ENCODE results near the gene MESP1. TPM values are rescaled to one million over a fixed set of nuclear protein-coding genes. Genes with fewer than 3 reads are reported as not detected.

Gene MESP1
- total and polyA plus RNA-seq, 2 of the 8 experiments (the other 6 are each of a cell fraction or from before 2014, with no cell fraction given), result 0.15 to 0.23 TPM

DNA sequence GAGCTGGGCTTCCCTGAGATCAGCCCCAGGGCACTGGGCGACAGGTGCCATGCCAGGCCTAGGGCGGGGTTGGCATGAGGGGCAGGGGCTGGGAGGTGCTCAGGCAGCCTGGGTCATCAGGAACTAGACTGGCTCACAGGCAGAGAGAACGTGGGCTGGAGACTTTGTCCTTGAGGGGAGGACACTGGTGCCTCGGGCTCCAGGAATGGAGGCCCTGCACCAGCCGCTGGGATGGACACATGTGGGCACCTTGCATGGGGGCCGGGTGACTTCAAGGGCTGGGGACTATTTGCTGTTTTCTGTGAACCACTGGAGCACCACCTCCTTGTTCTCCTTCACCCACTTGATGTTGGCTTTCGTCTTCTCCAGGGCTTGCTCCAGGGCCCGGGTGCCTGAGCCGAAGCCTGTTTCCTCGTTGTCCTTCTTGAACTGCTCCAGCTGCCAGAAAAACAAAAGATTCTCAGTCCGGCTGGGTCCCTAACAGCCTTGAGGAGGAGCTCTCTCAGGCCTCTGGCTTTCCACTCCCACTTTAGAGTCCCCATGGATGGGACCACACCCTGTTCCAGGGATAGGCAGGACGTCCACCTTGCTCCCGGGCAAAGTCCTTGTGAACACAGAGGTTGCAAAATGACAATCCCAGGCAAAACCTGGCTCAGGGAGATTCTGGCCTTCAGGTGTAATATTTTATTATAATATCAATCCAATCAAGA is 34.2 kb upstream of the MESP1 start:
- no peak for TF ChIP-seq FOSL1 (IDR thresholded peaks at IDR 0.05; ENCODE audit: insufficient read depth, low read depth, low read length)
- no peak for TF ChIP-seq RBBP5 (IDR thresholded peaks at IDR 0.05; ENCODE audit: borderline replicate concordance, low read depth, low read length)
- no peak for TF ChIP-seq SRF (IDR thresholded peaks at IDR 0.05; ENCODE audit: low read depth, low read length)
- TF ChIP-seq, protein P1, sequence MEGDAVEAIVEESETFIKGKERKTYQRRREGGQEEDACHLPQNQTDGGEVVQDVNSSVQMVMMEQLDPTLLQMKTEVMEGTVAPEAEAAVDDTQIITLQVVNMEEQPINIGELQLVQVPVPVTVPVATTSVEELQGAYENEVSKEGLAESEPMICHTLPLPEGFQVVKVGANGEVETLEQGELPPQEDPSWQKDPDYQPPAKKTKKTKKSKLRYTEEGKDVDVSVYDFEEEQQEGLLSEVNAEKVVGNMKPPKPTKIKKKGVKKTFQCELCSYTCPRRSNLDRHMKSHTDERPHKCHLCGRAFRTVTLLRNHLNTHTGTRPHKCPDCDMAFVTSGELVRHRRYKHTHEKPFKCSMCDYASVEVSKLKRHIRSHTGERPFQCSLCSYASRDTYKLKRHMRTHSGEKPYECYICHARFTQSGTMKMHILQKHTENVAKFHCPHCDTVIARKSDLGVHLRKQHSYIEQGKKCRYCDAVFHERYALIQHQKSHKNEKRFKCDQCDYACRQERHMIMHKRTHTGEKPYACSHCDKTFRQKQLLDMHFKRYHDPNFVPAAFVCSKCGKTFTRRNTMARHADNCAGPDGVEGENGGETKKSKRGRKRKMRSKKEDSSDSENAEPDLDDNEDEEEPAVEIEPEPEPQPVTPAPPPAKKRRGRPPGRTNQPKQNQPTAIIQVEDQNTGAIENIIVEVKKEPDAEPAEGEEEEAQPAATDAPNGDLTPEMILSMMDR (IDR thresholded peaks at IDR 0.05; ENCODE audit: control extremely low read depth in 1 of 3, insufficient read depth in 1 of 3, low read depth in 1 of 3, low read length in 3 of 3), result no peak
- TF ChIP-seq GTF2F1 (IDR thresholded peaks at IDR 0.05; ENCODE audit: borderline replicate concordance, low read depth, low read length), result no peak
- TF ChIP-seq EGR1 (IDR thresholded peaks at IDR 0.05; ENCODE audit: borderline replicate concordance, low read depth, low read length), result no peak
- TF ChIP-seq ASH2L (IDR thresholded peaks at IDR 0.05; ENCODE audit: low read length), result no peak
- TF ChIP-seq YY1 (IDR thresholded peaks at IDR 0.05; ENCODE audit: low read depth, low read length), result no peak
- no peak for TF ChIP-seq NRF1 (IDR thresholded peaks at IDR 0.05; ENCODE audit: low read depth, low read length)
- Histone ChIP-seq H3K9me3 (ENCODE audit: insufficient read depth in 2 of 2, low read depth in 1 of 2, low read length in 1 of 2) (peaks cover 0 to 3% of the 10 kb centered on the region in 2 experiments; a peak in 2 of 4 replicates), H3K56ac (replicated peaks; ENCODE audit: insufficient read length, low read depth, low read length) (no peak overlapping the region), H3K36me3 (ENCODE audit: control insufficient read depth in 2 of 4, insufficient read depth in 4 of 4, low read length in 3 of 4) (no peaks in the 10 kb centered on the region), H2BK20ac (ENCODE audit: low read length) (no peak overlapping the region), H3K9ac (replicated peaks in 1 of 4; ENCODE audit: extremely low read depth in 1 of 4, low read depth in 3 of 4, low read length in 3 of 4) (no peak overlapping the region), H3K79me2 (ENCODE audit: control insufficient read depth in 1 of 2, insufficient read depth in 2 of 2, low read length in 2 of 2) (no peaks in the 10 kb centered on the region), H2AFZ (ENCODE audit: low read length) (no peak overlapping the region), H2BK15ac (ENCODE audit: low read length) (no peak overlapping the region), H3K14ac (ENCODE audit: insufficient read length) (no peak overlapping the region), H3K23ac (ENCODE audit: insufficient read length) (no peak overlapping the region), H3K79me1 (ENCODE audit: low read depth, low read length) (no peaks in the 10 kb centered on the region), H3K23me2 (ENCODE audit: low read depth, low read length) (no peaks in the 10 kb centered on the region), H3K27ac (ENCODE audit: low read depth, low read length) (no peak overlapping the region), H2BK120ac (replicated peaks; ENCODE audit: low read depth, low read length) (no peak overlapping the region), H4K5ac (ENCODE audit: insufficient read length, low read depth, low read length) (no peak overlapping the region), H3K4ac (replicated peaks; ENCODE audit: insufficient read length, low read depth, low read length) (no peak overlapping the region), H3K4me2 (ENCODE audit: insufficient read depth in 1 of 2, low read depth in 2 of 2, low read length in 2 of 2) (no peak overlapping the region), H2BK5ac (ENCODE audit: low read depth, low read length) (no peak overlapping the region), H3K4me3 (ENCODE audit: extremely low read depth in 1 of 4, insufficient read depth in 2 of 4, low read depth in 3 of 4, low read length in 4 of 4) (no peak overlapping the region), H4K20me1 (replicated peaks in 1 of 2; ENCODE audit: control insufficient read depth in 1 of 2, insufficient read depth in 2 of 2, low read length in 2 of 2) (no peaks in the 10 kb centered on the region), H2AK5ac (ENCODE audit: low read depth, low read length) (no peak overlapping the region), H3K4me1 (replicated peaks in 1 of 4; ENCODE audit: control insufficient read depth in 3 of 4, insufficient read depth in 4 of 4, low read length in 3 of 4) (peaks cover 6 to 14% (median 10%) of the 10 kb centered on the region in 4 experiments), H2BK12ac (ENCODE audit: low read depth, low read length) (no peak overlapping the region), H3K18ac (ENCODE audit: extremely low read depth, low read length) (no peak overlapping the region), H4K8ac (ENCODE audit: extremely low read depth, insufficient read depth, low read length) (no peak overlapping the region), H3K27me3 (replicated peaks in 1 of 4; ENCODE audit: control insufficient read depth in 3 of 4, extremely low read depth in 1 of 4, insufficient read depth in 3 of 4, low read length in 3 of 4) (no peaks in the 10 kb centered on the region; a peak in 2 of 7 replicates), H4K91ac (replicated peaks; ENCODE audit: insufficient read length, low read length) (no peak overlapping the region)
- CTCF ChIA-PET (ENCODE audit: partially characterized antibody), result interaction anchor here (1.8 to 2.8 kb wide), 3 partner anchors 11 to 17 kb away, joined by 7 to 21 read pairs (median 7); no protein-coding TSS in a partner anchor
- DNase-seq (ENCODE audit: low read depth in 1 of 2, low spot score in 2 of 2), result no peak
- WGBS, 2 experiments (ENCODE audit: extremely low coverage in 1 of 2, insufficient coverage in 1 of 2, insufficient read length in 1 of 2, insufficient replicate concordance in 2 of 2, low coverage in 1 of 2, low lambda C conversion rate in 2 of 2, missing lambda C conversion rate in 1 of 2), result 87% methylated on average over 13 of the region's 13 CpGs; no CpG with 5 or more reads in 1 of the 2 experiments
- FAIRE-seq, result no peak
- POLR2A ChIA-PET (ENCODE audit: partially characterized antibody), result no interaction called here
